Ovary (tissue), 9 donors: ENCODE data around the gene GPR137. TPM values are rescaled to one million over a fixed set of nuclear protein-coding genes. Genes with fewer than 3 reads are reported as not detected.

Experiments used
- DNase-seq, 5 donors: peaks; one replicate each; pipeline ENCODE4 v3.0.0-alpha.2; 2019 to 2020
- H3K27ac ChIP-seq, 2 donors: fragments of 200-600 bp; one replicate each; pipeline versions ENCODE4 v1.5.1 to v1.8.0; 2019 to 2022
- H3K27me3 ChIP-seq: fragments of 200-600 bp; one replicate; pipeline ENCODE4 v1.8.0; 2022
- H3K36me3 ChIP-seq: fragments of 200-600 bp; sonication (generic); one replicate; pipeline ENCODE4 v1.5.1; 2019
- H3K4me1 ChIP-seq: one replicate; pipeline ENCODE4 v1.8.1; 2013; ENCODE audit warnings: mild to moderate bottlenecking, moderate library complexity; ENCODE audit not compliant: insufficient read depth
- H3K4me3 ChIP-seq: fragments of 200-600 bp; sonication (generic); one replicate; pipeline ENCODE4 v1.5.1; 2017
- H3K9me3 ChIP-seq, 2 donors: fragments of 200-600 bp in 1 of 2; sonication (generic) in 1 of 2; one replicate each; pipeline versions ENCODE4 v1.5.1 to v1.8.1; 2013 to 2019; ENCODE audit warnings: mild to moderate bottlenecking in 1 of 2, moderate library complexity in 1 of 2
- CTCF ChIP-seq, 3 donors: fragments of 450-650 bp in 2 of 3; fragments of 200-600 bp in 1 of 3; IDR thresholded peaks; one replicate each; pipeline versions ENCODE4 v1.5.1 to v1.8.0; 2016 to 2022; ENCODE audit warnings: antibody characterized with exemption in 3 of 3, mild to moderate bottlenecking in 1 of 3
- EP300 ChIP-seq: sonication (generic); formaldehyde crosslinking; IDR thresholded peaks from one replicate; pipeline ENCODE4 v1.6.1; 2017; ENCODE audit warnings: antibody characterized with exemption
- POLR2A ChIP-seq: fragments of 450-650 bp; IDR thresholded peaks from one replicate; pipeline ENCODE4 v1.6.1; 2017; ENCODE audit warnings: antibody characterized with exemption, mild to moderate bottlenecking, moderate library complexity
- WGBS, 3 donors: extraction: QIAGEN DNeasy Blood & Tissue Kit in 1 of 3; methylation state at CpG; one replicate each; pipeline versions ENCODE4 v1.1.5 to v1.1.7; 2013 to 2017; 5-methylcytosine and 5-hydroxymethylcytosine counted together
- intact Hi-C, 4 donors: fragments of 100-400 bp; cut with DNase I; formaldehyde crosslinking; loops; one replicate each; pipeline versions ENCODE4 v1.11.0 to v1.15.1; 2022 to 2023
- polyA plus RNA-seq, 2 donors: library from polyadenylated mRNA; stranded (reverse); fragments of 200-250 nt in 1 of 2; fragments of 350-450 nt in 1 of 2; fragmentation: Illumina TruSeq in 1 of 2; extraction: RNeasy Lipid Tissue Mini Kit (QIAGEN cat#74804) in 1 of 2; gene quantifications; one replicate each; pipeline ENCODE4 v1.2.3, GENCODE V29; 2013 to 2014
- total RNA-seq, 7 donors: library from RNA; depleted of rRNA in 2 of 7; stranded (reverse); fragments of >200 nt in 2 of 7; fragmentation: NEBNext Ultra II Directional in 3 of 7; extraction: Animal tissue kit (Norgen Biotek cat#: 25700) in 3 of 7; gene quantifications; one replicate each; pipeline versions ENCODE4 v1.1.0 to v1.2.4, GENCODE V29; 2016 to 2023
- donor health status: DM: no; HTN: no; CAD: no; lungs with moderate emphysema.
- donor health status: DM: no; HTN: no; CAD: no.
- donor health status: Bipolar disorder and iron deficiency.
- donor health status: DM: yes; HTN: yes; CAD: no.
- donor health status: DM: no; HTN: no; CAD: no.
- donor health status: DM: yes; HTN: yes; CAD: no.

GPR137 gene
- total and polyA plus RNA-seq, 9 donors: 3.1 to 30.9 (median 23.2) TPM

DNA sequence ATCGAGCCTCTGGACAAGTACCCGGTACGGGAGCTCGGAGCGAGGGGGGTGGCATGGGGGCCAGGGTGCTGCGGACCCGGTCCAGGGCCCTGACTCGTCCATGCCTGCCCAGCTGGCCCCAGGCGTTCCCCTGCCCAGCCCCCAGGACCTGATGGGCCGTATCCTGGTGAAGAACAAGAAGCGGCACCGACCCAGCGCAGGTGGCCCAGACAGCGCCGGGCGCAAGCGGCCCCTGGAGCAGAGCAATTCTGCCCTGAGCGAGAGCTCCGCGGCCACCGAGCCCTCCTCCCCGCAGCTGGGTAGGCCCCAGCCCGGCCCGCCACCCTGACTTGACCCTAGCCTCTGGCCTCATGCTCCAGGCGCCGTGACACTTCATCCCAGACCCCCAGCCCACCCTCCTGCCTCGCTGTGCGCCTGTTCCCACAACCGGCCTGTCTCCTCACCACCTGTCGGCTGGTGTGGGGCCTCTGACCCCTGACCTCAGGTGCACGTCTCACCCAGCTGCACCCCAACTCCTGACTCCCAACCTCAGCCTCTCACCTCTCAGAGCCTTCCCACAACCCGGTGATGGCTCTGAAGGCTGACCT is 26.6 kb upstream of the GPR137 start:
- Histone ChIP-seq H3K4me1 (no peaks in the 10 kb centered on the region), H3K27me3 (no peaks in the 10 kb centered on the region), H3K9me3 (no peaks in the 10 kb centered on the region), H3K36me3 (no peaks in the 10 kb centered on the region), H3K27ac (no peak overlapping the region), H3K4me3 (no peak overlapping the region)
- DNase-seq: no peak
- WGBS, 3 donors: 87 to 93% (median 88%) methylated on average over 31 to 32 of the region's 32 CpGs
- TF ChIP-seq POLR2A (no peak), CTCF (IDR thresholded peaks at IDR 0.05) (no peak)
- intact Hi-C loops: no loop called here

DNA sequence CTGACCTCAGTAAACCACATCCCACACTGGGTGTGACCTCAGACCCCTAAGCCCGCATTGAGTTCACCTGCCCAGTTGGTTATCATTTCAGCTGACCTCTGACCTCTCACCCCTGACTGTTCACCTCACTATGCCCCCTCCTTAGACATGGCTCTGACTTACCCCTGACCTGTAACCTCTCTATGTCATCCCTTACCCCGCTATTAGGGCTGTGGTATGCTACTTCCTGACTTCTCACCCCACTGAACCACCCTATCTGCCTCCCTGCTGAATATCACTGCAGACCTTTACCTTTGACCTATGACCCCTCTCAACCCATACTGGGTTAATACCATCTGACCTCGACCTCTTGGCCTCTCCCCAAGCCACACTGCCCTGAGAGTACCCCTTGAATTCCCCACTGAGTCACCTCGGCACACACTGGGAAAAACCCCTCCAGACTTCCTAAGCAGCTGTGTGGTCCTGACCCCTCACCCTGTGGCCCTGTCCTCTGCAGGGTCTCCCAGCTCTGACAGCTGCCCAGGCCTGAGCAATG is 26.0 kb upstream of the GPR137 start:
- Histone ChIP-seq H3K4me1 (no peaks in the 10 kb centered on the region), H3K27me3 (no peaks in the 10 kb centered on the region), H3K27ac (no peak overlapping the region), H3K36me3 (no peaks in the 10 kb centered on the region), H3K9me3 (no peaks in the 10 kb centered on the region), H3K4me3 (no peak overlapping the region)
- intact Hi-C loops: loop anchor here in 2 of 4 donors (10.0 kb wide), 1 partner anchor 55 kb away; the partner anchor contains the start of gene FERMT3 (in 2 of the 2)
- WGBS, 3 donors: 80 to 86% (median 81%) methylated on average over 4 of the region's 4 CpGs
- no peak for TF ChIP-seq CTCF (IDR thresholded peaks at IDR 0.05)
- TF ChIP-seq EP300: no peak
- no peak for TF ChIP-seq POLR2A
- no peak for DNase-seq

DNA sequence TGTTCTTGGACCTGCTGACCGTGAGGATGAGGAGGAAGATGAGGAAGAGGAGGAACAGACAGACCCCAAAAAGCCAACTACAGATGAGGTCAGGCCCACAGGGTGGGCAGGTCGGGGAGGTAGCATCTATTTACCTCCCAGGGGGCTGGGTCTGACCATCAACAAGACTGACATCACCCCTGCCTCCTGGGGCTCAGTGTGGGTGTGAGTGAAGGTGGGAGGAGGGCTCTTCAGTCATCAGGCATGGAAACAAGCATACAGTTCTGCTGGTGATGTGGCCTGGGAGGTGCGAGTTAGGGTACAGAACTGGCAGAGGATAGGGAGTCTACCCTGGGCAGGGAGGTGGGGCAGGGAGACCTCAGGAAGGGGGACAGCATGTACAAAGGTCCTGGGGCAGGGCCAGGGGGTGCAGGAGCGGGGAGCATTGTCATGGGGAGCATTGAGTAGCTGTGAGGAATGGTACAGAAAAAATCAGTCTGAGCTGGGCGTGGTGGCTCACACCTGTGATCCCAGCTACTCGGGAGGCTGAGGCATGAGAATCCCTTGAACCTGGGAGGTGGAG is 25.4 kb upstream of the GPR137 start:
- no peaks in the 10 kb centered on the region for H3K36me3 ChIP-seq

GRCh38 chr11:64261556-64262080 is 24.0 kb upstream of the GPR137 start:
- TF ChIP-seq CTCF (IDR thresholded peaks at IDR 0.05) (no peak), EP300 (no peak), POLR2A (no peak)
- DNase-seq: no peak

More for the DNA sequence above, 25.4 kb upstream of the GPR137 start:
- Histone ChIP-seq H3K27ac (no peak overlapping the region), H3K4me3 (no peak overlapping the region), H3K27me3 (no peaks in the 10 kb centered on the region), H3K9me3 (no peaks in the 10 kb centered on the region), H3K4me1 (no peaks in the 10 kb centered on the region)
- no peak for DNase-seq
- TF ChIP-seq EP300 (no peak), CTCF (IDR thresholded peaks at IDR 0.05) (no peak), POLR2A (no peak)
- 93 to 96% (median 93%) methylated on average over 6 of the region's 6 CpGs for WGBS, 3 donors
- intact Hi-C loops: loop anchor here in 2 of 4 donors (10.0 kb wide), 1 partner anchor 55 kb away; the partner anchor contains the start of gene FERMT3 (in 2 of the 2)

More at GRCh38 chr11:64261556-64262080, 24.0 kb upstream of the GPR137 start:
- WGBS, 3 donors: 86 to 89% (median 87%) methylated on average over 18 of the region's 18 CpGs
- Histone ChIP-seq H3K4me3 (no peak overlapping the region), H3K27ac (no peak overlapping the region), H3K9me3 (no peaks in the 10 kb centered on the region), H3K36me3 (no peaks in the 10 kb centered on the region), H3K4me1 (no peaks in the 10 kb centered on the region), H3K27me3 (no peaks in the 10 kb centered on the region)
- intact Hi-C loops: loop anchor here in 2 of 4 donors (10.0 kb wide), 1 partner anchor 57 kb away; the partner anchor contains the start of gene FERMT3 (in 2 of the 2)
